Fibroblast of the aortic adventitia (primary cell): ENCODE data around the gene PRRX2. TPM values are rescaled to one million over a fixed set of nuclear protein-coding genes. Genes with fewer than 3 reads are reported as not detected.

ENCODE experiments used
- DNase-seq: peaks from one replicate; pipeline ENCODE4 v3.0.0-alpha.2; 2010; ENCODE audit warnings: low read depth
- H3K4me3 ChIP-seq: 2 replicates; pipeline ENCODE4 v1.5.1; 2011; ENCODE audit warnings: low read depth, mild to moderate bottlenecking, control low read depth, low read length, moderate library complexity
- total RNA-seq: library from RNA; depleted of rRNA; stranded (reverse); fragments of >200 nt; gene quantifications from 2 replicates; pipeline ENCODE4 v1.2.3, GENCODE V29; 2012; ENCODE audit warnings: low replicate concordance
- TF ChIP-seq, protein P1 (sequence below): IDR thresholded peaks from 2 replicates; pipeline ENCODE4 v1.5.1; 2011; ENCODE audit warnings: mild to moderate bottlenecking, low read length, control low read depth, inconsistent platforms; ENCODE audit not compliant: insufficient read depth

Gene PRRX2
- total RNA-seq, 1 donor: 36.1 TPM

DNA sequence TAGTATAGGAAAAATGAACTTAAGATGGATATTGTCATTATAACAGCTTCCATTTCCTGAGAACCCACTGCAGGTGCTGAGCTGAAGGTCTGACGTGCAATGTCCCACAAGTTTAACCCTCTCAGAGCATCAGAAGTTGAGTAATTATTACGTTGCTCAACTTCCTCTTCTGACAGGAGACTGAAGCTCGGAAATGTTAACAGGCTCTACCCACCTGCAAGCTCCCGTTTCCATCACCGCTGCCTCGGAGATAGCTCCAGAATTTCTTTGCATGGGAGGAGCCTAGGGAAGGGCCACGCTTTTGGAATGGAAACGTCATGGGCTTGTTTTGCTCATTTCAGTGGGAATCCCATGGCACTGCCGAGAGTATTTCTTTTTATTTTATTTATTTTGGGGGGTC, 40.5 kb upstream of the PRRX2 start:
- no peak overlapping the region for H3K4me3 ChIP-seq
- TF ChIP-seq, protein P1, sequence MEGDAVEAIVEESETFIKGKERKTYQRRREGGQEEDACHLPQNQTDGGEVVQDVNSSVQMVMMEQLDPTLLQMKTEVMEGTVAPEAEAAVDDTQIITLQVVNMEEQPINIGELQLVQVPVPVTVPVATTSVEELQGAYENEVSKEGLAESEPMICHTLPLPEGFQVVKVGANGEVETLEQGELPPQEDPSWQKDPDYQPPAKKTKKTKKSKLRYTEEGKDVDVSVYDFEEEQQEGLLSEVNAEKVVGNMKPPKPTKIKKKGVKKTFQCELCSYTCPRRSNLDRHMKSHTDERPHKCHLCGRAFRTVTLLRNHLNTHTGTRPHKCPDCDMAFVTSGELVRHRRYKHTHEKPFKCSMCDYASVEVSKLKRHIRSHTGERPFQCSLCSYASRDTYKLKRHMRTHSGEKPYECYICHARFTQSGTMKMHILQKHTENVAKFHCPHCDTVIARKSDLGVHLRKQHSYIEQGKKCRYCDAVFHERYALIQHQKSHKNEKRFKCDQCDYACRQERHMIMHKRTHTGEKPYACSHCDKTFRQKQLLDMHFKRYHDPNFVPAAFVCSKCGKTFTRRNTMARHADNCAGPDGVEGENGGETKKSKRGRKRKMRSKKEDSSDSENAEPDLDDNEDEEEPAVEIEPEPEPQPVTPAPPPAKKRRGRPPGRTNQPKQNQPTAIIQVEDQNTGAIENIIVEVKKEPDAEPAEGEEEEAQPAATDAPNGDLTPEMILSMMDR: no peak
- no peak for DNase-seq

DNA sequence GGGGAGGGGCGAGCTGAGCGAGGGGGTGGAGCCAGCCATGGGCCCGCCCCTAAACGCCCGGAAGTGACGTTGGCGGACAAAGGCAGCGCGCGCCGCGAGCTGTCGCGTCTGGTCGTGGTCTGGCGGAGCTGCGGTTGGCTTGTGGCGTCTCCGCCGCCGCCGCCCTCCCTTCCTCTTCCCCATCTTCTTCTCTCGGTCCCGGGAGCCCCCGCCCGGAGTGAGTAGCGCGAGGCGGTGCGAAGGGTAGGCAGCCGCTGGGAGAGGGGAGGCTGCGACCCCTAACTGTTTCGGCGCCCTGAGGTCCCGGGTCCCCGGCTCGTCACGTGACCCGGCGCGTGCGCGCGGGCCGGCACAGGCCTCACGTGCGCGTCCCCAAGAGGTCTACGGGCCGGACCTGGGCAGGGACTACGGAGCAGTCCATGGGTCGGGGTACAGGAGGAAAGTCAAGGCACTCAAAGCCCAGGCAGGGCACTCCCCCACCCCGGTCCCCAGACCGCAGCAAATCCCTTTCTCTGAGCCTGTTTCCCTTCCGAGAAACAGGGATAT, 39.3 kb upstream of the PRRX2 start, which contains the start of gene NTMT1:
TSS of gene NTMT1 (plus strand) at position 85 of the 546 bp plus-strand sequence. CDS start 6,541 bp downstream, outside the sequence.
- DNase-seq: peak; percentile 78
- peak within 1 kb of the TSS; percentile 89 for H3K4me3 ChIP-seq
- TF ChIP-seq, protein P1: no peak

DNA sequence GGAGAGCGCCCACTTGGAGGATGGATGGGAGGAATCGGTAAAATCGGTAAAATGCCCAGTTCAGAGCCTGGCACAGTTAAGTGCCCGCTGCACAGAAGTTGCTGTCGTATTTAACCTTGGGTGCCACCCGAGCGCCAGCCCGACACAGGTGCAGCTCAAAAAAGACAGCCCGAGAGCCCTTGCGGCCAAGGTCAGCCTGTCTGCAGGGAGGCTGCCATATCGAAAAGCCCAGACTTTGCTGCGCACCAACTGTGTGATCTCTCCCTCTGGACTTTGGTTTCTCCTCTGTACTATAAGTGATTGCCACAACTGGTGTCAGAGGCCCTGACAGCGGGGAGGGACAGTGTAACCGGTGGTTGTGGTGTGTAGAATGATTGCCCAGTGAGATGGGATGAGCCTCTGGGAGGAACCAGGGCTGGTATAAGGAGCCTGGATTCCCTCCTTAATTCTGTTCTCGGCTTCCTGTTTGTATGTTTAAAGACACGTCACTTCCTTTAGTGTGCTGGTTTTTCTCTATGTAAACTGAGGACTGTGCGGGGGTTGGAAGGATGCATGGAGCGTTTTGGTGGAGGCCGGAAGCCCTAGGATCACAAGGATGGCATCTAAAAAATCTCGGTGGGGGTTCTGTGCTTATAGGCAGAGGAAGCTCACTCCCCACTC, 38.7 kb upstream of the PRRX2 start:
- peak; percentile 71 for DNase-seq
- TF ChIP-seq, protein P1: no peak
- H3K4me3 ChIP-seq: peak overlapping the region; percentile 89

DNA sequence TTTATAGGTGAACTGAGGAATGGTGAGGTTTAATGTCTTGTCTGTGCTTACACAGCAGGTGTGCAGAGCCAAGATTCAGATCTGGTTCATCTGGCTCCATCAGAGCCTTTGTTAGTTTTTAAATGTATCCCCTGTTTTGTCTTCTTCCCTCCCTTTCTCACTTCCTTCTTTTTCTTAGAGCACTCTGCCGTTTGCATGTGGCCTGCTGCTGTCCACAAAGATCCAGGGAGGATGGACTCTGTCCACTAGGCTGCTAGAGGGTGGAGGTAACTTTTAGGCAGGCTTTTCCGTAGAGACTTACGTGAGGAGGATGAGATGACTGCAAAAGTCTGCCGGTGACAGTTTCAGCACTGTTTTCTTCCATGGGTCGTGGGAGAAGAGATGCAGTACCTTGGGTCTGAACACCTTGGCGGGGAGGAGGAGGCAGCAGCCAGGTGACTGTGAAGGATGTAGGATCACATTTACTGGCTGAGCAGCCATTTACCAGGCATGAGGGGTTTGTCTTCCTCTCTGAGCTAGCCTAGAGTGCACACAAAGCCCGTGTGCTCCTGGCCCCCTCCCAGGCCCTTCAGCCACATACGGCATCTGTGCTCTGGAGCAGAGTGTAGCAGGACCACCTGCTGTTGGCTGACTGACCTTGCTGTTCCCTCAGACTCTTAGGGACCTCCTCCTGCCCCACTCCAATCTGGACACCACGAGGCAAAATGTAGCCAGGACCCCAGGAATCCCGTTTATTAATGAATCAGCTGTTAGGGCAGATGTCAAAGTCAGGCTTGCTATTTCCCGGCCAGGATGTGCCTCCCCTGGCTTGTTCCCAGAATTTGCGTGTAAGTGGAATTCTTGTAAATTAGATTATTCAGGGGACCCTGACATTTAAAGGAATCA, 37.6 kb upstream of the PRRX2 start:
- peak overlapping the region; percentile 89 for H3K4me3 ChIP-seq
- DNase-seq: no peak
- TF ChIP-seq, protein P1: no peak

DNA sequence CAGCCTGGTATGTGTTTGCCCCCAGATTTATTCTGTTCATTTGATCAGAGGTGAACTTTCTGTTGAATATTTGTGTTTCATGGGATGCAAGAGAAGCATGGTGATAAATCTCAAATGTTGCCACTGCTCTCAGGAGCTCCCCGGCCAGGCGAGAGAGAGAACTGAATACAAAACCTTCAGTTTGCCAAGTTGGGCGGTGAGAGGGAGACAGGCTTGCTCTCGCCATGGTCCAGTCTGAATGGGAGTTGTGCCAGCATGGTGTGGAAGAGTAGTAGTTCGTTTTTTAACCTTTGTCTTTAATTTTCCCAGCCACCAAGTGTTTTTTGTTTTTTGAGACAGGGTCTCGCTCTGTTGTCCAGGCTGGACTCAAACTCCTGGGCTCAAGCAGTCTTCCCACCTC, 36.7 kb upstream of the PRRX2 start:
- H3K4me3 ChIP-seq: peak overlapping the region; percentile 35
- TF ChIP-seq, protein P1: no peak
- DNase-seq: no peak

DNA sequence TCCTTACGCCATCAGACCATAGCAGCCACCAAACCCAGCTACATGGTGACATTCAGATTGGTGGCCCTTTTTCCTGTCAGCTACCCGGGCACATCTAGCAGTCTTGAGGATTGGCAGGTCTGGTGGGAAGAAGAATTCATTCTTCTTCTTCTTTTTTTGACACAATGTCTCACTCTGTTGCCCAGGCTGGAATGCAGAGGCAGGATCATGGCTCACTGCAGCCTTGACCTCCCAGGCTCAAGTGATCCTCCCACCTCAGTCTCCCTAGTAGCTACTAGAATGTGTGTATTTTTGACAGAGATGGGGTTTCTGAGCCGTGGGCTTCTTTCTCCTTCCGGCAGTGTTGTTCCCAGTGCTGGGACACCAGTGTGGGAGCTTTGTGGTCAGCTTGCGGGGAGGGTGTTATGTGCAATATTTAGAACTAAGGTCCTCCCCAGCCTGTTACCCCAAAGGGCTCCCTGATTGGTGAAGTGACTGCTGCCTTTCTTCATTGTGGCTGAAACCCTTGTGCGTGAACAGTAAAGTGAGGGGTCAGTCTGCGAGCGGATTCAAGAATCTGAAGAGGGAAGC, 36.1 kb upstream of the PRRX2 start:
- TF ChIP-seq, protein P1: no peak
- H3K4me3 ChIP-seq: no peak overlapping the region
- no peak for DNase-seq
